GM12878 (cell line): ENCODE data around the gene MYMX. TPM values are rescaled to one million over a fixed set of nuclear protein-coding genes. Genes with fewer than 3 reads are reported as not detected.
"Not testable (repeated sequence)": the region's sequence is repeated elsewhere in the genome, so short reads cannot be mapped to it uniquely, and the experiment has no call there.

ENCODE experiments used
- ATAC-seq: fragments of 200-7000 bp; cut with Tn5 transposase; 3 replicates; pipeline ENCODE4 v1.9.1; 2020; ENCODE audit warnings: mild to moderate bottlenecking, moderate library complexity
- BruUV-seq: library from RNA; stranded (reverse); fragments of 400-500 nt; replicated peaks from 2 replicates; lab custom pipeline; 2021; lab: Mats Ljungman, UMichigan
- CTCF ChIA-PET: fragments of 300-600 bp; sonication (Branson Sonifier 250); formaldehyde crosslinking; extraction: SDS; loops from one replicate; lab custom pipeline; 2021; ENCODE audit warnings: inconsistent platforms; lab: Yijun Ruan, JAX
- POLR2A ChIA-PET: fragments of 350-600 bp; formaldehyde crosslinking; extraction: SDS; loops from one replicate; lab custom pipeline; 2021; ENCODE audit warnings: inconsistent platforms; lab: Charles Lee
- RAD21 ChIA-PET: fragments of 300-600 bp; sonication (Branson Sonifier 250); formaldehyde crosslinking; loops from one replicate; lab custom pipeline; 2023; ENCODE audit warnings: antibody characterized with exemption; ENCODE audit not compliant: unreplicated experiment; lab: Charles Lee
- SMC1A ChIA-PET: fragments of 300-600 bp; sonication (Branson Sonifier 250); formaldehyde crosslinking; loops from one replicate; lab custom pipeline; 2023; ENCODE audit not compliant: unreplicated experiment, uncharacterized antibody; lab: Charles Lee
- DNase-seq: peaks from one replicate; pipeline ENCODE4 v3.0.0-alpha.2; 2011; ENCODE audit warnings: low read depth, low spot score
- FAIRE-seq: peaks from 3 replicates; lab custom pipeline; 2011; peaks lifted over from hg19 to GRCh38; lab: Jason Lieb, UNC
- H2AFZ ChIP-seq: 2 replicates; pipeline ENCODE4 v1.6.0; 2011; ENCODE audit warnings: low read depth, low read length, control low read depth; ENCODE audit not compliant: control insufficient read depth
- H3K27ac ChIP-seq: 2 replicates; pipeline ENCODE4 v1.5.1; 2011; ENCODE audit warnings: control low read depth; ENCODE audit not compliant: control insufficient read depth, insufficient read depth
- H3K27me3 ChIP-seq, 2 experiments: replicated peaks in 1 of 2; 2 replicates each; pipeline versions ENCODE4 v1.6.0 to v1.6.1; 2011; ENCODE audit warnings: low read length in 1 of 2; ENCODE audit not compliant: control insufficient read depth in 2 of 2, insufficient read depth in 2 of 2
- H3K36me3 ChIP-seq, 2 experiments: 2 replicates each; pipeline ENCODE4 v1.5.1; 2011; ENCODE audit warnings: low read length in 1 of 2; ENCODE audit not compliant: control insufficient read depth in 2 of 2, insufficient read depth in 2 of 2
- H3K4me1 ChIP-seq: 2 replicates; pipeline ENCODE4 v1.6.1; 2011; ENCODE audit warnings: mild to moderate bottlenecking, low read length, moderate library complexity, mixed read lengths; ENCODE audit not compliant: control insufficient read depth, insufficient read depth
- H3K4me2 ChIP-seq: 2 replicates; pipeline ENCODE4 v1.6.0; 2011; ENCODE audit warnings: control low read depth; ENCODE audit not compliant: control insufficient read depth, insufficient read depth
- H3K4me3 ChIP-seq: fragments of 200-600 bp; sonication (generic); 2 replicates; pipeline ENCODE4 v1.5.1; 2016
- H3K79me2 ChIP-seq: 2 replicates; pipeline ENCODE4 v1.6.0; 2011; ENCODE audit warnings: low read length; ENCODE audit not compliant: control insufficient read depth, insufficient read depth
- H3K9ac ChIP-seq: 2 replicates; pipeline ENCODE4 v1.8.0; 2011; ENCODE audit warnings: low read length, control low read depth, mixed read lengths; ENCODE audit not compliant: control insufficient read depth, insufficient read depth
- H3K9me3 ChIP-seq: replicated peaks from 3 replicates; pipeline ENCODE4 v1.5.1; 2011; ENCODE audit warnings: mild to moderate bottlenecking, low read length; ENCODE audit not compliant: control insufficient read depth, insufficient read depth
- H4K20me1 ChIP-seq: 2 replicates; pipeline ENCODE4 v1.6.0; 2011; ENCODE audit not compliant: control insufficient read depth, insufficient read depth
- CEBPB ChIP-seq, 2 experiments: fragments of 150-350 bp in 1 of 2; IDR thresholded peaks; 2 replicates each; pipeline ENCODE4 v1.6.1; 2012 to 2014; ENCODE audit warnings: low read depth in 2 of 2, low read length in 2 of 2, borderline replicate concordance in 1 of 2, inconsistent platforms in 1 of 2
- CREB1 ChIP-seq: IDR thresholded peaks from 2 replicates; pipeline ENCODE4 v1.6.1; 2012; ENCODE audit warnings: low read depth, mild to moderate bottlenecking, inconsistent platforms
- HCFC1 ChIP-seq: fragments of 150-350 bp; IDR thresholded peaks from 2 replicates; pipeline ENCODE4 v1.6.1; 2014; ENCODE audit warnings: low read length
- HDGF ChIP-seq: fragments of 450-650 bp; IDR thresholded peaks from 2 replicates; pipeline ENCODE4 v1.6.1; 2016; ENCODE audit warnings: antibody characterized with exemption
- ZNF384 ChIP-seq: IDR thresholded peaks from 2 replicates; pipeline ENCODE4 v1.6.1; 2012; ENCODE audit warnings: low read depth, mild to moderate bottlenecking, low read length, improper control_type of control experiment, borderline replicate concordance
- WGBS: methylation state at CpG from one replicate; pipeline ENCODE4 v1.1.6; 2016; ENCODE audit warnings: low lambda C conversion rate; ENCODE audit not compliant: insufficient replicate concordance, insufficient coverage; ENCODE audit errors: missing lambda C conversion rate; 5-methylcytosine and 5-hydroxymethylcytosine counted together
- in situ Hi-C: fragments of 300-500 bp; cut with MboI; formaldehyde crosslinking; loops from 9 replicates; pipeline ENCODE4 v1.14.3; 2018; ENCODE audit warnings: mixed read lengths
- intact Hi-C: fragments of 100-400 bp; cut with micrococcal nuclease; formaldehyde crosslinking; loops from one replicate; pipeline ENCODE4 v1.14.2; 2022; ENCODE audit not compliant: unreplicated experiment
- polyA plus RNA-seq, 11 experiments: library from polyadenylated mRNA; depleted of rRNA in 4 of 11; unstranded in 6 of 11; stranded (reverse) in 5 of 11; fragments of >200 nt; fragmentation: Nextera tagmentation in 4 of 11; fragmentation: Illumina TruSeq in 1 of 11; extraction: Ambion mirVana in 4 of 11; extraction: Trizol in 1 of 11; gene quantifications; 1 replicate in 1 of 11; 2 replicates in 10 of 11; pipeline versions ENCODE4 v1.2.1 to v1.2.3, GENCODE V29; 2011 to 2016; ENCODE audit warnings: inconsistent platforms in 2 of 11, missing spikeins in 2 of 11, low read depth in 1 of 11
- total RNA-seq, 4 experiments: library from RNA; depleted of rRNA in 3 of 4; stranded (reverse); fragments of >200 nt in 3 of 4; fragmentation: Illumina TruSeq in 1 of 4; extraction: Trizol in 1 of 4; gene quantifications; 2 replicates each; pipeline versions ENCODE4 v1.2.1 to v1.2.3, GENCODE V29; 2013 to 2021
- TF ChIP-seq, protein P1 (sequence below): IDR thresholded peaks from 2 replicates; pipeline ENCODE4 v1.6.1; 2012; ENCODE audit warnings: low read depth, low read length, improper control_type of control experiment

Gene MYMX
- total and polyA plus RNA-seq, 10 of the 15 experiments (the other 5 are each of a cell fraction or from before 2014, with no cell fraction given) = not detected

DNA sequence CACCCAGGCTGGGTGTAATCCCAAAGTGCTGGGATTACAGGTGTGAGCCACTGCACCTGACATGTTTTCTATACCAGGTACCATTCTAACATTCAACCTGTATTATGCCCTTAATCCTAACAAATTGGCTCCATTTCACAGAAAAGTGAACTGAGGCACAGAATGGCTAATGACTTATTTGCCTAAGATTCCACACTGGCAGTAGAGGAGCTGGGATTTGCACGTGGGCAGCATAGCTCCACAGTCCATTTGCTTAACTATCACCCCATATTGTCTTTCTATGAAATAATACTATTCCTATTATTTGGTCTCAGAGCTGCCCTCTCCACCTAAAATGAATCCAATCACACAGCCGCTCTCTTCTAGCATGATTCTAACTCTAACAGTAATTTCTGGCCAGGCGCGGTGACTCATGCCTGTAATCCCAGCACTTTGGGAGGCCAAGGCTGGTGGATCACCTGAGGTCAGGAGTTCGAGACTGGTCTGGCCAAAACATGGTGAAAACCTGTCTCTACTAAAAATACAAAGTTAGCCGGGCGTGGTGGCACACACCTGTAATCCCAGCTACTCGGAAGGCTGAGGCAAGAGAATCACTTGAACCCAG lies 23.3 kb upstream of the MYMX start (continued):
- TF ChIP-seq, protein P1, sequence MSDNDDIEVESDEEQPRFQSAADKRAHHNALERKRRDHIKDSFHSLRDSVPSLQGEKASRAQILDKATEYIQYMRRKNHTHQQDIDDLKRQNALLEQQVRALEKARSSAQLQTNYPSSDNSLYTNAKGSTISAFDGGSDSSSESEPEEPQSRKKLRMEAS = no peak
- TF ChIP-seq CREB1 (no peak), CEBPB (IDR thresholded peaks at IDR 0.05; ENCODE audit: borderline replicate concordance in 1 of 2, low read depth in 2 of 2, low read length in 2 of 2) (no peak), HDGF (no peak)

DNA sequence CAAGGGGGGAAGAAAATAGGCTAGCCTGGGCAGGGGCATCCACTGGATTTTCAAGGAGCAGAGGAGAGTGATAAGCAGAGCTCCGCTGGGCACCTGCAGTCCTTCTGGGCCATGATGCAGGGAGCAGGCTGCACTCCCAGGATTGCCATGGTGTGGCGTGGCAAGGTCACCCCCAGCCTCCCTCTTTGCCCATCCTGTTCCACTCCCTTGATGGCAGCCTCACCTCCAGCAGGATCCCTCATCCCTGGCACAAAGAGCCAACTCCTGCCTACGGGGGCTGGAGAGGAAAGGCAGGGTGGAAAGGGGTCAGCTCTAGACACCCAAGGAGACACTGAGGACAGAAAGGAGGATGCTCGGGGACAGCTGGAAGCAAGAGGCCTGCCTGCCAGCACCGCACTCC lies 22.4 kb upstream of the MYMX start:
- FAIRE-seq = no peak
- Histone ChIP-seq H4K20me1 (no peaks in the 10 kb centered on the region), H3K9ac (no peak overlapping the region), H2AFZ (no peak overlapping the region), H3K79me2 (no peaks in the 10 kb centered on the region), H3K27me3 (no peaks in the 10 kb centered on the region), H3K4me2 (no peak overlapping the region)
- in situ Hi-C loops = no loop called here
- WGBS = 46% methylated on average over 5 of the region's 5 CpGs
- BruUV-seq = no TSS peak
- TF ChIP-seq HCFC1 (no peak), ZNF384 (no peak)
- TF ChIP-seq, all 136 proteins: peak for 0
- Histone ChIP-seq H3K9me3 (no peaks in the 10 kb centered on the region), H3K36me3 (no peaks in the 10 kb centered on the region), H3K4me1 (peaks cover 11% of the 10 kb centered on the region), H3K27ac (no peak overlapping the region), H3K4me3 (no peak overlapping the region)
- POLR2A ChIA-PET = no interaction called here
- ATAC-seq (no peak; the same call in 2 of the 3 replicates), DNase-seq (no peak)
- CTCF ChIA-PET = interaction anchor here (0.6 to 0.9 kb wide), 3 partner anchors 27 to 449 kb away, joined by 3 to 4 read pairs (median 3); no protein-coding TSS in a partner anchor
- intact Hi-C loops = no loop called here
- RAD21 ChIA-PET = no interaction called here
- SMC1A ChIA-PET = interaction anchor here (0.7 kb wide), 1 partner anchor 10 kb away, joined by 3 read pairs; no protein-coding TSS in a partner anchor

DNA sequence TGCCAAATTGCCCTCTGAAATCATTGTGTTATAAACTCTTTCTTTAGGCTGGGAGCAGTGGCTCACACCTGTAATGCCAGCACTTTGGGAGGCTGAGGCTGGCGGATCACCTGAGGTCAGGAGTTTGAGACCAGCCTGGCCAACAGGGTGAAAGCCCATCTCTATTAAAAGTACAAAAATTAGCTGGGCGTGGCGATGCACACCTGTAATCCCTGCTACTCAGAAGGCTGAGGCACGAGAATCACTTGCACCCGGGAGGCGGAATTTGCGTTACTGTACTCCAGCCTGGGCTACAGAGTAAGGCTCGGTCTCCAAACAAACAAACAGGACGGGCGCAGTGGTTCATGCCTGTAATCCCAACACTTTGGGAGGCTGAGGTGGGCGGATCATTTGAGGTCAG lies 20.4 kb upstream of the MYMX start:
- H2AFZ ChIP-seq, intact Hi-C loops, H3K4me3 ChIP-seq, H3K9me3 ChIP-seq, H3K27ac ChIP-seq, FAIRE-seq, RAD21 ChIA-PET, H3K36me3 ChIP-seq, H3K4me1 ChIP-seq, DNase-seq, POLR2A ChIA-PET, SMC1A ChIA-PET, H4K20me1 ChIP-seq, H3K79me2 ChIP-seq, in situ Hi-C loops, H3K4me2 ChIP-seq, H3K27me3 ChIP-seq, BruUV-seq, H3K9ac ChIP-seq, ATAC-seq: not testable (repeated sequence)
- 67% methylated on average over 11 of the region's 11 CpGs for WGBS
- CTCF ChIA-PET = interaction anchor here (1.1 kb wide), 1 partner anchor 23 kb away, joined by 3 read pairs; no protein-coding TSS in a partner anchor
